ENCODE results near the gene CDC34.

DNA sequence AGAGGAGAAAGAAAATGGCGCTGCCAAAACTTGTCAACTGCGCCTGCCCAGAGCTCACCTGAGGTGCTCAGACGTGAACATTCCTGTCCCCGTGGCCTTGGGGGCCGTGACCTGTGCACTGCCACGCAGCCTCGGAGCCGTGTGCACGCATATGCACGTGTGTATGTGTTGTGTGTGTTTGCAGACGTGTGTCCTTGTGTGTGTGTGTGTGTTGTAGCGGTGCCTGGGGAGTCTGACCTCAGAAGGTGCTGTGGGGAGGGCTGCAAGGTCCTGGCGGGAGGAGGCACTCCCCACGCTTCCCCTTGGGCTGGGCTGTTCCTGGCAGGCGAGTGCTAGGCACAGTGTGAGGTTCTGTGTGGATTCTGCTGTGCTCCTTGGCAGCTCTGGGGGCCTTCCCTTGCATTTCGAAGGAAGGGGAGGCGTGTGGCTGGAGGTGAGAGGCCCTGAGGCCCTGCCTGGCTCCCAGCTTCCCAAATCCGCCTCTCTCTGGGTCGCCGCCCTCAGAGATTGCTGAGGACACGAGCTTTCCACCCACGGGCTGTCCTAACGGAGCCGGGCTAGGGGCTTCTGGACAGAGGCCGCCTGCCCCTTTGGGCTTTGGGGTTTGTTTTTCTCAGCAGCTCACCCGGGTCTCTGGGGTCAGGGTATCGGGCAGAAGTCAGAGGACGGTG, 45.3 kb downstream of the CDC34 start:
- TF ChIP-seq, protein P1, sequence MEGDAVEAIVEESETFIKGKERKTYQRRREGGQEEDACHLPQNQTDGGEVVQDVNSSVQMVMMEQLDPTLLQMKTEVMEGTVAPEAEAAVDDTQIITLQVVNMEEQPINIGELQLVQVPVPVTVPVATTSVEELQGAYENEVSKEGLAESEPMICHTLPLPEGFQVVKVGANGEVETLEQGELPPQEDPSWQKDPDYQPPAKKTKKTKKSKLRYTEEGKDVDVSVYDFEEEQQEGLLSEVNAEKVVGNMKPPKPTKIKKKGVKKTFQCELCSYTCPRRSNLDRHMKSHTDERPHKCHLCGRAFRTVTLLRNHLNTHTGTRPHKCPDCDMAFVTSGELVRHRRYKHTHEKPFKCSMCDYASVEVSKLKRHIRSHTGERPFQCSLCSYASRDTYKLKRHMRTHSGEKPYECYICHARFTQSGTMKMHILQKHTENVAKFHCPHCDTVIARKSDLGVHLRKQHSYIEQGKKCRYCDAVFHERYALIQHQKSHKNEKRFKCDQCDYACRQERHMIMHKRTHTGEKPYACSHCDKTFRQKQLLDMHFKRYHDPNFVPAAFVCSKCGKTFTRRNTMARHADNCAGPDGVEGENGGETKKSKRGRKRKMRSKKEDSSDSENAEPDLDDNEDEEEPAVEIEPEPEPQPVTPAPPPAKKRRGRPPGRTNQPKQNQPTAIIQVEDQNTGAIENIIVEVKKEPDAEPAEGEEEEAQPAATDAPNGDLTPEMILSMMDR (IDR thresholded peaks at IDR 0.05) = no peak
- TF ChIP-seq, protein P2, sequence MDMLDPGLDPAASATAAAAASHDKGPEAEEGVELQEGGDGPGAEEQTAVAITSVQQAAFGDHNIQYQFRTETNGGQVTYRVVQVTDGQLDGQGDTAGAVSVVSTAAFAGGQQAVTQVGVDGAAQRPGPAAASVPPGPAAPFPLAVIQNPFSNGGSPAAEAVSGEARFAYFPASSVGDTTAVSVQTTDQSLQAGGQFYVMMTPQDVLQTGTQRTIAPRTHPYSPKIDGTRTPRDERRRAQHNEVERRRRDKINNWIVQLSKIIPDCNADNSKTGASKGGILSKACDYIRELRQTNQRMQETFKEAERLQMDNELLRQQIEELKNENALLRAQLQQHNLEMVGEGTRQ (IDR thresholded peaks at IDR 0.05) = no peak
- TF ChIP-seq RCOR1 (IDR thresholded peaks at IDR 0.05; ENCODE audit: low read depth, low read length) (no peak), RAD21 (conservative IDR thresholded peaks at IDR 0.05 in 1 of 2, IDR thresholded peaks at IDR 0.05 in 1 of 2) (no peak), CEBPB (IDR thresholded peaks at IDR 0.05) (no peak), POLR2A (IDR thresholded peaks at IDR 0.05; ENCODE audit: low read length) (no peak)
- TF ChIP-seq, protein P3, sequence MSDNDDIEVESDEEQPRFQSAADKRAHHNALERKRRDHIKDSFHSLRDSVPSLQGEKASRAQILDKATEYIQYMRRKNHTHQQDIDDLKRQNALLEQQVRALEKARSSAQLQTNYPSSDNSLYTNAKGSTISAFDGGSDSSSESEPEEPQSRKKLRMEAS (IDR thresholded peaks at IDR 0.05) = no peak
- TF ChIP-seq, protein P4, sequence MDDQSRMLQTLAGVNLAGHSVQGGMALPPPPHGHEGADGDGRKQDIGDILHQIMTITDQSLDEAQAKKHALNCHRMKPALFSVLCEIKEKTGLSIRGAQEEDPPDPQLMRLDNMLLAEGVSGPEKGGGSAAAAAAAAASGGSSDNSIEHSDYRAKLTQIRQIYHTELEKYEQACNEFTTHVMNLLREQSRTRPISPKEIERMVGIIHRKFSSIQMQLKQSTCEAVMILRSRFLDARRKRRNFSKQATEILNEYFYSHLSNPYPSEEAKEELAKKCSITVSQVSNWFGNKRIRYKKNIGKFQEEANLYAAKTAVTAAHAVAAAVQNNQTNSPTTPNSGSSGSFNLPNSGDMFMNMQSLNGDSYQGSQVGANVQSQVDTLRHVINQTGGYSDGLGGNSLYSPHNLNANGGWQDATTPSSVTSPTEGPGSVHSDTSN (IDR thresholded peaks at IDR 0.05) = no peak
